SKM-1 (cell line): ENCODE measurements around the gene NRXN2.

Experiments
- DNase-seq: peaks from one replicate; lab custom pipeline; 2025; ENCODE audit not compliant: unreplicated experiment; lab: John Stamatoyannopoulos, UW

The NRXN2 gene

GRCh38 chr11:64759131-64759721 lies 36.2 kb upstream of the NRXN2 start:
- DNase-seq: no peak

- DNase-seq: no peak
Observed at GRCh38 chr11:64758330-64759079, 35.5 kb upstream of the NRXN2 start.

GRCh38 chr11:64757549-64758329 lies 34.7 kb upstream of the NRXN2 start:
- no peak for DNase-seq

- no peak for DNase-seq
Observed at GRCh38 chr11:64755681-64756361, 32.8 kb upstream of the NRXN2 start.

- no peak for DNase-seq
Observed at GRCh38 chr11:64754919-64755662, 32.1 kb upstream of the NRXN2 start.

- DNase-seq: no peak
Observed at GRCh38 chr11:64754124-64754918, 31.3 kb upstream of the NRXN2 start.

GRCh38 chr11:64753380-64754123 lies 30.6 kb upstream of the NRXN2 start:
- no peak for DNase-seq

- DNase-seq: no peak
Observed at GRCh38 chr11:64753019-64753379, 30.0 kb upstream of the NRXN2 start.

GRCh38 chr11:64752175-64752970 lies 29.4 kb upstream of the NRXN2 start:
- DNase-seq: no peak

GRCh38 chr11:64751580-64751979 lies 28.6 kb upstream of the NRXN2 start:
- no peak for DNase-seq

- no peak for DNase-seq
Observed at GRCh38 chr11:64751136-64751535, 28.1 kb upstream of the NRXN2 start.

- no peak for DNase-seq
Observed at GRCh38 chr11:64750361-64751054, 27.5 kb upstream of the NRXN2 start.

- no peak for DNase-seq
Observed at GRCh38 chr11:64747961-64748665, 25.1 kb upstream of the NRXN2 start.

- DNase-seq: no peak
Observed at GRCh38 chr11:64746486-64746885, 23.5 kb upstream of the NRXN2 start.

GRCh38 chr11:64745521-64746328 lies 22.7 kb upstream of the NRXN2 start:
- DNase-seq: no peak

- DNase-seq: peak; percentile 48
Observed at GRCh38 chr11:64745189-64745520, 22.2 kb upstream of the NRXN2 start.
